Fibroblast of the aortic adventitia (primary cell): ENCODE results near the gene RP2. TPM values are rescaled to one million over a fixed set of nuclear protein-coding genes. Genes with fewer than 3 reads are reported as not detected.

Experiments
- DNase-seq: peaks from one replicate; pipeline ENCODE4 v3.0.0-alpha.2; 2010; ENCODE audit warnings: low read depth
- H3K4me3 ChIP-seq: 2 replicates; pipeline ENCODE4 v1.5.1; 2011; ENCODE audit warnings: low read depth, mild to moderate bottlenecking, control low read depth, low read length, moderate library complexity
- CTCF ChIP-seq: IDR thresholded peaks from 2 replicates; pipeline ENCODE4 v1.5.1; 2011; ENCODE audit warnings: mild to moderate bottlenecking, low read length, control low read depth, inconsistent platforms; ENCODE audit not compliant: insufficient read depth
- total RNA-seq: library from RNA; depleted of rRNA; stranded (reverse); fragments of >200 nt; gene quantifications from 2 replicates; pipeline ENCODE4 v1.2.3, GENCODE V29; 2012; ENCODE audit warnings: low replicate concordance

RP2 gene
- total RNA-seq, 1 donor, result 23.3 TPM

GRCh38 chrX:46913667-46914066 is 76.8 kb downstream of the RP2 start:
- no peak for TF ChIP-seq CTCF
- peak overlapping the region; percentile 69 for H3K4me3 ChIP-seq
- DNase-seq, result peak; percentile 34

- no peak overlapping the region for H3K4me3 ChIP-seq
- DNase-seq, result no peak
- TF ChIP-seq CTCF, result no peak
Observed at GRCh38 chrX:46916273-46916672, 79.4 kb downstream of the RP2 start.

GRCh38 chrX:46917622-46918021 is 80.8 kb downstream of the RP2 start:
- no peak for DNase-seq
- TF ChIP-seq CTCF, result no peak

GRCh38 chrX:46918434-46918833 is 81.6 kb downstream of the RP2 start:
- no peak for TF ChIP-seq CTCF
- DNase-seq, result no peak
- H3K4me3 ChIP-seq, result no peak overlapping the region

More at GRCh38 chrX:46917622-46918021, 80.8 kb downstream of the RP2 start:
- H3K4me3 ChIP-seq, result no peak overlapping the region

- no peak overlapping the region for H3K4me3 ChIP-seq
- TF ChIP-seq CTCF, result no peak
- DNase-seq, result no peak
Observed at GRCh38 chrX:46920235-46920634, 83.4 kb downstream of the RP2 start.

- no peak for DNase-seq
- no peak for TF ChIP-seq CTCF
- no peak overlapping the region for H3K4me3 ChIP-seq
Observed at GRCh38 chrX:46922611-46923010, 85.8 kb downstream of the RP2 start.

- TF ChIP-seq CTCF, result no peak
- DNase-seq, result no peak
- H3K4me3 ChIP-seq, result no peak overlapping the region
Observed at GRCh38 chrX:46927718-46928117, 90.9 kb downstream of the RP2 start.
